Liver (tissue), 3 donors: ENCODE measurements around the gene MTHFSD.

ENCODE experiments used
- ATF3 ChIP-seq: IDR thresholded peaks from 2 replicates; pipeline ENCODE4 v1.6.1; 2016; ENCODE audit warnings: antibody characterized with exemption
- CTCF ChIP-seq: fragments of 150-350 bp; IDR thresholded peaks from 2 replicates; pipeline ENCODE4 v1.5.1; 2017; ENCODE audit warnings: improper control_type of control experiment, low read depth, low read length; ENCODE audit not compliant: missing input control
- GABPA ChIP-seq, 2 donors: IDR thresholded peaks in 1 of 2; conservative IDR thresholded peaks in 1 of 2; 2 replicates each; pipeline ENCODE4 v1.6.1; 2016; ENCODE audit warnings: antibody characterized with exemption in 2 of 2, mild to moderate bottlenecking in 1 of 2, moderate library complexity in 1 of 2
- HNF4G ChIP-seq: IDR thresholded peaks from 2 replicates; pipeline ENCODE4 v1.6.1; 2016; ENCODE audit warnings: antibody characterized with exemption
- MAX ChIP-seq: IDR thresholded peaks from 2 replicates; pipeline ENCODE4 v1.6.1; 2016; ENCODE audit warnings: antibody characterized with exemption
- RAD21 ChIP-seq, 2 donors: IDR thresholded peaks; 2 replicates each; pipeline ENCODE4 v1.6.1; 2016; ENCODE audit warnings: antibody characterized with exemption in 2 of 2, mild to moderate bottlenecking in 2 of 2
- REST ChIP-seq: IDR thresholded peaks from 2 replicates; pipeline ENCODE4 v1.6.1; 2016; ENCODE audit warnings: antibody characterized with exemption, mild to moderate bottlenecking
- RXRA ChIP-seq, 2 donors: IDR thresholded peaks; 2 replicates each; pipeline ENCODE4 v1.6.1; 2017 to 2018; ENCODE audit warnings: antibody characterized with exemption in 2 of 2, mild to moderate bottlenecking in 1 of 2
- SP1 ChIP-seq: IDR thresholded peaks from 2 replicates; pipeline ENCODE4 v1.6.1; 2018; ENCODE audit warnings: antibody characterized with exemption, mild to moderate bottlenecking
- TAF1 ChIP-seq: conservative IDR thresholded peaks from 2 replicates; pipeline ENCODE4 v1.6.1; 2016; ENCODE audit warnings: antibody characterized with exemption, mild to moderate bottlenecking
- YY1 ChIP-seq: IDR thresholded peaks from 2 replicates; pipeline ENCODE4 v1.6.1; 2016; ENCODE audit warnings: antibody characterized with exemption, mild to moderate bottlenecking
- donor health status: healthy.
- donor health status: healthy.

- TF ChIP-seq CTCF (no peak), TAF1 (no peak), RXRA (IDR thresholded peaks at IDR 0.05) (no peak), MAX (no peak), ATF3 (no peak), YY1 (no peak), REST (no peak), SP1 (no peak), GABPA (IDR thresholded peaks at IDR 0.05 in 1 of 2, conservative IDR thresholded peaks at IDR 0.05 in 1 of 2) (no peak), RAD21 (IDR thresholded peaks at IDR 0.05) (no peak), HNF4G (no peak)
Measured at GRCh38 chr16:86569701-86570447, 14.8 kb upstream of the MTHFSD start.
